Ramos (cell line): ENCODE measurements around the gene CALY.
"Not testable (repeated sequence)": the region's sequence is repeated elsewhere in the genome, so short reads cannot be mapped to it uniquely, and the experiment has no call there.

Experiments used
- in situ Hi-C: fragments of 300-500 bp; cut with MboI; formaldehyde crosslinking; loops from one replicate; pipeline ENCODE4 v1.14.3; 2022; ENCODE audit warnings: low sequenced_read_pairs; ENCODE audit not compliant: unreplicated experiment

The CALY gene

DNA sequence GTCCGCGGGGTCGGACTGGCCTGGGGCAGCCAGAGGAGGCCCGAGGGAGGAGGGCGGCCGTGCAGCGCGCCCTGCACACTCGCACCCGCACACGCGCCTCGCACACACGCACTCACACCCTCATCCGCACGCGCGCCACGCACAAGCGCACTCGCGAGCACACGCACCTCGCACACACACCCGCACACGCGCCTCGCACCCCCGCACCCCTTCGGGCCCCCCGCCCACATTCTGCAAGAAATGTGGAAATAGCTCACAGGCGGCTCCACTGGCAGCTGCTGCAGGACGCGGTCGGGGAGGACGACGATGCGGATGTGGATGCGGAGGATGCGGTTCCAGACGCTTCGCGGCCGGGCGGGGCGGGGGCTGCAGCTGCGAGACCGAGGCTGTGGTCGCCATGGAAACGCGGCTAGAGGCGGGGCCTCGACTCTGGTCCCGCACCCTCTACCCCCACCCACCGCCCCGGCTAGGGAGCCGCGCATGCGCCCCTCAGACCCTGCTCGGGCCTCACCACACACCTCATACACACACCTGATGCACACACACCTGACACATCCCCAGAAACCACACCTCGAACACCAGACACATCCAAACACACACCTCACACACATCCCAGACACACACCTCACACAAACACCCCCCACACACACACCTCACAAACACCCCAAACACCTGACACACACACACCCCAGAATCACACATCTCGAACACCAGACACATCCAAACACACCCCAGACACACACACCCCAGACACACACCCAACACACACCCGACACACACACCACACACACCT, at the start of gene CALY:
Gene CALY (minus strand): TSS at position 320 of the 793 bp plus-strand sequence. CDS start 7,907 bp downstream, outside the sequence.
- in situ Hi-C loops: no loop called here

DNA sequence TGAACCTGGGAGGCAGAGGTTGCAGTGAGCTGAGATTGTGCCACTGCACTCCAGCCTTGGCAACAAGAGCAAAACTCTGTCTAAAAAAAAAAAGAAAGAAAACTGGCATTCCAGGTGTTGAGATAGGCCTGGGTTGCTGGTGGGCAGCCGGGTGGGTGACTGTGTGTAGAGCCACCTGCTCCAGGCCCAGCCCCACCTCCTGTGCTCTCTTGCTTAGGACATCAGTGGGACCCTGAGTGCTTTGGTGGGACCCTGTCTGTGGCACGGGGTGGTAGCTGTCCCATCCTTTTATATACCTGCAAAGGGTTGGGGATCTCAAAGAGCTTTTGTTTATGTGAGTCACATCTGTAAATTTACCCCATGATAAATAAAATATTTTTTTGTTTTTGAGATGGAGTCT, 48.5 kb upstream of the CALY start:
- in situ Hi-C loops: no loop called here

DNA sequence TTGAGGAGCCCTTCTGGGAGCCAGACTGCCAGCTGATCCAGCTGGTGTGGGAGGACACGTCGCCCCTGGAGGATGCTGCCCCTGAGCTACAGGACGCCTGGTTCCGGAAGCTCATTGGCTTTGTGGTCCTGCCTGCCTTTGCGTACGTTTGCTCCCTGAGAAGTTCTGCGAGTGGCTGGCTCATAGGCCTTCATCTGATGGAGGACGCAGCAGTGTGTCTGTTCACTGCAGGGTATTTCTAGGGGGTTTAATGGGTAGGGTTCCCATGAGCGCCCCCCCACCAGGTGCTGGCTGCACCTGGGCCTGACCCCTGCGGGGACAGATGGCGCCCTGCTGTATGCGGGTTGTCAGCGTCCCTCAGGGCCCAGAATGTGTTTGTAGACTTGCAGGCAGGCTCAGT, 47.4 kb upstream of the CALY start:
- in situ Hi-C loops: no loop called here

- in situ Hi-C loops: no loop called here
These were observed 46.9 kb upstream of the CALY start for GRCh38 chr10:133383551-133383950.

GRCh38 chr10:133381036-133381435, 44.3 kb upstream of the CALY start:
- in situ Hi-C loops: no loop called here

GRCh38 chr10:133379801-133380666, 43.3 kb upstream of the CALY start:
- in situ Hi-C loops: no loop called here

GRCh38 chr10:133379152-133379800, 42.6 kb upstream of the CALY start, which contains the start of gene PAOX:
Gene PAOX (plus strand): TSS chr10:133379262. CDS start chr10:133379317, 55 bp downstream.
- in situ Hi-C loops: no loop called here

DNA sequence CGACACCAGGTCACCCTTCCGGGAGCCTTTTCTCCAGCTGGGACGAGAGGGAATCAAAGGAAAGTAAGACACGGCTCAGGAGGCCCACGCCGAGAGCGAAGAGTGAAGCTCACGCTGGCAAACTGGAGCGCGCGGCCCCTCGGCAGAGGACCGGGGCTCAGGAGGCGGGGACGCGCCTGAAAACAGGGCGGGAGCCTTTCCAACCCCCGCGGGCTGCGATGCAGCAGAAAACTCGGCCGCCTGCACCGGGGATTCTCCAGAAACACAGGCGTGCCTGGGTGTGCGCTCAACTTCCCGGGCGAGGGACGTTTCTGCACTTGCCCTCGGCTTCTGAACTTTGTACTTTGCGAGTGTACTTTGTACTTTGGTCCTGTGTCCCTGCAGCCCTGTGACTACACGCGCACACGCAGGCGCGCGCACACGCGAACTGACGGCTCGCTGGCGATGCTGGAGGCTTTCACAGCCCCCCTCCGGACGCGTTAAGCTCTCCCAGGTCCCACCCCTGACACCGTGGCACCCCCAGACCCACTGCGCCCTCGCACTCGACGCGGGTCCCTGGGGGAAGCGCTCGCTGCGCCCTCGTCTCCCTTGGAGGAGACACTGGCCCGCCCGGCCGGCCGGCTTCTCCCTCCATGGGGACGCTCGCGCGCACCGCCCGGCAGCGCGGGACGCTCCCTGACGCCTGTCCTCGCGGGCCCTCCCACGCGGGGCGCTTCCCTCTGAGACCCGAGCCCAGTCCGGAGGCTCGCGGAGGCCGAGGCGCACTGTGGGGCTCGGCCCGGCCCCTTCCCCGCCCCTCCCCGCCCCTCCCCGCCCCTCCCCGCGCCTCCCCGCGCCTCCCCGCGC, 41.8 kb upstream of the CALY start:
- in situ Hi-C loops: no loop called here

- in situ Hi-C loops: no loop called here
These were observed 41.1 kb upstream of the CALY start for GRCh38 chr10:133377818-133378250.

GRCh38 chr10:133377025-133377817, 40.5 kb upstream of the CALY start:
- in situ Hi-C loops: no loop called here

GRCh38 chr10:133376183-133376582, 39.5 kb upstream of the CALY start:
- in situ Hi-C loops: not testable (repeated sequence)

GRCh38 chr10:133375357-133376115, 38.8 kb upstream of the CALY start:
- in situ Hi-C loops: no loop called here

DNA sequence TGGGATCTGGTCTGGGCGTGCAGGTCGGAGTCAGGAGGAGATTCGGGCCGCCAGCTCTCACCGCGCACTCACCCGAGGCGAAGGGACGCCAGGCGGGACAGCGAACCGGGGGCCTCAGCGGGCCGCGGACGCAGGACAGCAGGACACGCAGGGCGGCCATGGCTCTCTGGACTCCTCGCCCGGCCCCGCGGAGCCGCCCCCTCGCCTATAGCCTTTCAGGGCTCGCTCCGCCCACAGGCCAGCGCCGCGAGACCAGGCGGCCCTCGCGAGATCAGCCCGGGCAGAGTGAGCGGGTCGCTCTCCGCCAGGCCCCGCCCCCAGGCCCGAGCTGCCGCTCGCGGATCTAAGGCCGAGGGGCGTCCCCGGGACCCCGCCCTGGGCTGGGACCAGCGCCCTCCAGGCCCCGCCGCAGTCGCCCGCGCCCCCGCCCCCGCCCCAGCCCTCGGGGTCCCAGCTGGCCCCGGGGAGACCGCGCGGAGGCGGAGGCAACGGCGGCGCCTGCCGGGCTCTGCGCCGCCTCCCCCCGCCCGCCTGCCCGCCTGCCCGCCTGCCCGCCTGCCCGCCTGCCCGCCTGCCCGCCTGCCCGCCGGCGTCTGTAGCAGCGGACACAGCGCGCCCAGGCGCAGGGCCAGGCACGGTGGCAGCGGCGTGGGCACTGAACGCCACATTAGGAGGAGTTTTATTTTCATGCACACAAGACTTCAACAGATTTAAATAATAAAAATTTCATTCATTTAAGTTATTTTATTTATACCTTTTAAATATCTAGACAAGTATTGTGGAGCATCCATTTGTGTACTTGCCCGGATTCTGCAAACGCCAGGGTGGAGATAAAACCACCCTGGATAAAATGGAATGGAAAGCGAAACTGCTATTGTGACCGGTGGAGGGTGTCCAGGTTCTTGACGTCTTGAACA, 36.7 kb upstream of the CALY start, which contains the start of gene ECHS1:
Gene ECHS1 (minus strand): TSS at position 181 of the 917 bp plus-strand sequence. CDS start 21 bp downstream, at position 160.
- in situ Hi-C loops: no loop called here

- in situ Hi-C loops: no loop called here
These were observed 35.8 kb upstream of the CALY start for GRCh38 chr10:133372507-133372906.

GRCh38 chr10:133370030-133370786, 33.5 kb upstream of the CALY start:
- in situ Hi-C loops: no loop called here

GRCh38 chr10:133368153-133368552, 31.5 kb upstream of the CALY start:
- in situ Hi-C loops: no loop called here
